Liver (tissue), 3 donors: ENCODE data around the gene RPS10.
"Not testable (repeated sequence)": the region's sequence is repeated elsewhere in the genome, so short reads cannot be mapped to it uniquely, and the experiment has no call there.

Source experiments
- EGR1 ChIP-seq, 2 donors: IDR thresholded peaks; 2 replicates each; pipeline ENCODE4 v1.6.1; 2016 to 2018; ENCODE audit warnings: antibody characterized with exemption in 2 of 2, low read depth in 2 of 2
- RAD21 ChIP-seq, 2 donors: IDR thresholded peaks; 2 replicates each; pipeline ENCODE4 v1.6.1; 2016; ENCODE audit warnings: antibody characterized with exemption in 2 of 2, mild to moderate bottlenecking in 2 of 2
- SP1 ChIP-seq: IDR thresholded peaks from 2 replicates; pipeline ENCODE4 v1.6.1; 2018; ENCODE audit warnings: antibody characterized with exemption, mild to moderate bottlenecking
- TAF1 ChIP-seq: conservative IDR thresholded peaks from 2 replicates; pipeline ENCODE4 v1.6.1; 2016; ENCODE audit warnings: antibody characterized with exemption, mild to moderate bottlenecking
- YY1 ChIP-seq: IDR thresholded peaks from 2 replicates; pipeline ENCODE4 v1.6.1; 2016; ENCODE audit warnings: antibody characterized with exemption, mild to moderate bottlenecking
- TF ChIP-seq, protein P1 (sequence below): fragments of 150-350 bp; IDR thresholded peaks from 2 replicates; pipeline ENCODE4 v1.5.1; 2017; ENCODE audit warnings: improper control_type of control experiment, low read depth, low read length; ENCODE audit not compliant: missing input control
- TF ChIP-seq, protein P2 (sequence below): IDR thresholded peaks from 2 replicates; pipeline ENCODE4 v1.6.1; 2016; ENCODE audit warnings: antibody characterized with exemption, mild to moderate bottlenecking
- TF ChIP-seq, protein P3 (sequence below): IDR thresholded peaks from 2 replicates; pipeline ENCODE4 v1.6.1; 2016; ENCODE audit warnings: antibody characterized with exemption
- TF ChIP-seq, protein P4 (sequence below): IDR thresholded peaks from 2 replicates; pipeline ENCODE4 v1.6.1; 2016; ENCODE audit warnings: antibody characterized with exemption
- donor health status: healthy.
- donor health status: healthy.

DNA sequence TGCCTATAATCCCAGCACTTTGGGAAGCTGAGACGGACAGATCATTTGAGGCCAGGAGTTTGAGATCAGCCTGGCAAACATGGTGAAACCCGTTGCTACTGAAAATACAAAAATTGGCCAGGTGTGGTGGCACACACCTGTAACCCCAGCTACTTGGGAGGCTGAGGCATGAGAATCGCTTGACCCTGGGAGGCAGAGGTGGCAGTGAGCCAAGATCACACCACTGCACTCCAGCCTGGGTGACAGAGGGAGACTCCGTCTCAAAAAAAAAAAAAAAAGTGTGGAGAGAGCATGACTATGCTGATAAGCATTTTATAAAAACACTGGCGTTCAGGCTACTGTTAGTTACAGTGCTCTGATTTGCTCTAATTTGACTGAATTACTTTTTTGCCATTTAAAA, 48.3 kb downstream of the RPS10 start:
- TF ChIP-seq, protein P1, sequence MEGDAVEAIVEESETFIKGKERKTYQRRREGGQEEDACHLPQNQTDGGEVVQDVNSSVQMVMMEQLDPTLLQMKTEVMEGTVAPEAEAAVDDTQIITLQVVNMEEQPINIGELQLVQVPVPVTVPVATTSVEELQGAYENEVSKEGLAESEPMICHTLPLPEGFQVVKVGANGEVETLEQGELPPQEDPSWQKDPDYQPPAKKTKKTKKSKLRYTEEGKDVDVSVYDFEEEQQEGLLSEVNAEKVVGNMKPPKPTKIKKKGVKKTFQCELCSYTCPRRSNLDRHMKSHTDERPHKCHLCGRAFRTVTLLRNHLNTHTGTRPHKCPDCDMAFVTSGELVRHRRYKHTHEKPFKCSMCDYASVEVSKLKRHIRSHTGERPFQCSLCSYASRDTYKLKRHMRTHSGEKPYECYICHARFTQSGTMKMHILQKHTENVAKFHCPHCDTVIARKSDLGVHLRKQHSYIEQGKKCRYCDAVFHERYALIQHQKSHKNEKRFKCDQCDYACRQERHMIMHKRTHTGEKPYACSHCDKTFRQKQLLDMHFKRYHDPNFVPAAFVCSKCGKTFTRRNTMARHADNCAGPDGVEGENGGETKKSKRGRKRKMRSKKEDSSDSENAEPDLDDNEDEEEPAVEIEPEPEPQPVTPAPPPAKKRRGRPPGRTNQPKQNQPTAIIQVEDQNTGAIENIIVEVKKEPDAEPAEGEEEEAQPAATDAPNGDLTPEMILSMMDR, result not testable (repeated sequence)
- TF ChIP-seq, protein P2, sequence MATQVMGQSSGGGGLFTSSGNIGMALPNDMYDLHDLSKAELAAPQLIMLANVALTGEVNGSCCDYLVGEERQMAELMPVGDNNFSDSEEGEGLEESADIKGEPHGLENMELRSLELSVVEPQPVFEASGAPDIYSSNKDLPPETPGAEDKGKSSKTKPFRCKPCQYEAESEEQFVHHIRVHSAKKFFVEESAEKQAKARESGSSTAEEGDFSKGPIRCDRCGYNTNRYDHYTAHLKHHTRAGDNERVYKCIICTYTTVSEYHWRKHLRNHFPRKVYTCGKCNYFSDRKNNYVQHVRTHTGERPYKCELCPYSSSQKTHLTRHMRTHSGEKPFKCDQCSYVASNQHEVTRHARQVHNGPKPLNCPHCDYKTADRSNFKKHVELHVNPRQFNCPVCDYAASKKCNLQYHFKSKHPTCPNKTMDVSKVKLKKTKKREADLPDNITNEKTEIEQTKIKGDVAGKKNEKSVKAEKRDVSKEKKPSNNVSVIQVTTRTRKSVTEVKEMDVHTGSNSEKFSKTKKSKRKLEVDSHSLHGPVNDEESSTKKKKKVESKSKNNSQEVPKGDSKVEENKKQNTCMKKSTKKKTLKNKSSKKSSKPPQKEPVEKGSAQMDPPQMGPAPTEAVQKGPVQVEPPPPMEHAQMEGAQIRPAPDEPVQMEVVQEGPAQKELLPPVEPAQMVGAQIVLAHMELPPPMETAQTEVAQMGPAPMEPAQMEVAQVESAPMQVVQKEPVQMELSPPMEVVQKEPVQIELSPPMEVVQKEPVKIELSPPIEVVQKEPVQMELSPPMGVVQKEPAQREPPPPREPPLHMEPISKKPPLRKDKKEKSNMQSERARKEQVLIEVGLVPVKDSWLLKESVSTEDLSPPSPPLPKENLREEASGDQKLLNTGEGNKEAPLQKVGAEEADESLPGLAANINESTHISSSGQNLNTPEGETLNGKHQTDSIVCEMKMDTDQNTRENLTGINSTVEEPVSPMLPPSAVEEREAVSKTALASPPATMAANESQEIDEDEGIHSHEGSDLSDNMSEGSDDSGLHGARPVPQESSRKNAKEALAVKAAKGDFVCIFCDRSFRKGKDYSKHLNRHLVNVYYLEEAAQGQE, result not testable (repeated sequence)
- TF ChIP-seq EGR1 (IDR thresholded peaks at IDR 0.05; ENCODE audit: low read depth in 2 of 2); SP1; YY1; TAF1; RAD21 (IDR thresholded peaks at IDR 0.05): not testable (repeated sequence)
- TF ChIP-seq, protein P3, sequence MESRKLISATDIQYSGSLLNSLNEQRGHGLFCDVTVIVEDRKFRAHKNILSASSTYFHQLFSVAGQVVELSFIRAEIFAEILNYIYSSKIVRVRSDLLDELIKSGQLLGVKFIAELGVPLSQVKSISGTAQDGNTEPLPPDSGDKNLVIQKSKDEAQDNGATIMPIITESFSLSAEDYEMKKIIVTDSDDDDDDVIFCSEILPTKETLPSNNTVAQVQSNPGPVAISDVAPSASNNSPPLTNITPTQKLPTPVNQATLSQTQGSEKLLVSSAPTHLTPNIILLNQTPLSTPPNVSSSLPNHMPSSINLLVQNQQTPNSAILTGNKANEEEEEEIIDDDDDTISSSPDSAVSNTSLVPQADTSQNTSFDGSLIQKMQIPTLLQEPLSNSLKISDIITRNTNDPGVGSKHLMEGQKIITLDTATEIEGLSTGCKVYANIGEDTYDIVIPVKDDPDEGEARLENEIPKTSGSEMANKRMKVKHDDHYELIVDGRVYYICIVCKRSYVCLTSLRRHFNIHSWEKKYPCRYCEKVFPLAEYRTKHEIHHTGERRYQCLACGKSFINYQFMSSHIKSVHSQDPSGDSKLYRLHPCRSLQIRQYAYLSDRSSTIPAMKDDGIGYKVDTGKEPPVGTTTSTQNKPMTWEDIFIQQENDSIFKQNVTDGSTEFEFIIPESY, result not testable (repeated sequence)
- TF ChIP-seq, protein P4, sequence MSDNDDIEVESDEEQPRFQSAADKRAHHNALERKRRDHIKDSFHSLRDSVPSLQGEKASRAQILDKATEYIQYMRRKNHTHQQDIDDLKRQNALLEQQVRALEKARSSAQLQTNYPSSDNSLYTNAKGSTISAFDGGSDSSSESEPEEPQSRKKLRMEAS, result not testable (repeated sequence)
